ENCODE data around the gene PPP1R3E. TPM values are rescaled to one million over a fixed set of nuclear protein-coding genes. Genes with fewer than 3 reads are reported as not detected.
A peak's percentile ranks its signal among the peaks of the same experiment; 100 is the strongest.

The PPP1R3E gene, protein sequence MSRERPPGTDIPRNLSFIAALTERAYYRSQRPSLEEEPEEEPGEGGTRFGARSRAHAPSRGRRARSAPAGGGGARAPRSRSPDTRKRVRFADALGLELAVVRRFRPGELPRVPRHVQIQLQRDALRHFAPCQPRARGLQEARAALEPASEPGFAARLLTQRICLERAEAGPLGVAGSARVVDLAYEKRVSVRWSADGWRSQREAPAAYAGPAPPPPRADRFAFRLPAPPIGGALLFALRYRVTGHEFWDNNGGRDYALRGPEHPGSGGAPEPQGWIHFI
- total RNA-seq (2014; rRNA removed; shearing (Covaris generic); ENCODE audit: low replicate concordance): 0.30 TPM in 1 of 2 replicates, not detected in the other

DNA sequence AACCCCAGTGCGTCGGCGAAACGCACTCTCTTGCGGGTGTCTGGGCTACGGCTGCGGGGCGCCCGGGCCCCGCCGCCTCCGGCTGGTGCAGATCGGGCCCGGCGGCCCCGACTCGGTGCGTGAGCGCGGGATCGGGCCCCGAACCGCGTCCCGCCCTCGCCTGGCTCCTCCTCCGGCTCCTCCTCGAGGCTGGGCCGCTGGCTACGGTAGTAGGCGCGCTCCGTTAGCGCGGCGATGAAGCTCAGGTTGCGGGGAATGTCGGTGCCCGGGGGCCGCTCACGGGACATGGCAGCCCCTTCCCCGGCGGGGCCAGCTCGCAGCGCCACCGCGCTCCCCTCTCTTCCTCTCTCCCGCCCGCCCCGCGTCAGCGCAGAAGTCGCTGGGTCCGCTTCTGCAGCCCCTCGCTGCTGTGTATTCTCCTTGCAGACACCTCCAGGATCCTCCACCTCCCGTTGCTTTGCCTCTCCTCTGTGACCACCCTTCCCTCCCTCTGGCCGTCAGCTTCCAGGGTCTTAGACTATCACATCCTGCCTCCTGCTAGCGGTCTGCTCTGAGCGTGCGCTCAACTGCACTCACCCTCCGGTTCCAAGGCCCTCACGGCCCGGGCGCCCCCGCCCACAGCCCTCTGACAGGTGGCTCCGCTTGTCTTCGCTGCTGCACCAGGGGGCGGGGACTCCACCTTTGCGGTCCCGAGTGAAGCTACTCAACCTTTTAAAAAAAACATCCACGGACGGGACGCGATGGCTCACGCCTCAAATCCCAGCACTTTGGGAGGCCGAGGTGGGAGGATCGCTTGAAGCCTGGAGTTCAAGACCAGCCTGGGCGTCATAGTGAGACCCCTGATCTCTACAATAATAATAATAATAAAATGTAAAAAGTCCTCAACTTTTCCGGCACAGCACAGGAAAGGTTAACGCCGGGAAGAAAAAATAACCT lies at the start of gene PPP1R3E:
TSS of gene PPP1R3E (minus strand) at position 570 of the 936 bp plus-strand sequence. CDS start at position 287, 283 bp downstream.
- peak; percentile 63 for DNase-seq
- no peaks in the 10 kb centered on the region for H3K9me3 ChIP-seq
- peaks cover 4% of the 10 kb centered on the region; the same call in 1 of the 2 replicates for H3K36me3 ChIP-seq
- no peaks in the 10 kb centered on the region for H3K27me3 ChIP-seq
- H3K4me3 ChIP-seq: peak within 1 kb of the TSS; percentile 66

DNA sequence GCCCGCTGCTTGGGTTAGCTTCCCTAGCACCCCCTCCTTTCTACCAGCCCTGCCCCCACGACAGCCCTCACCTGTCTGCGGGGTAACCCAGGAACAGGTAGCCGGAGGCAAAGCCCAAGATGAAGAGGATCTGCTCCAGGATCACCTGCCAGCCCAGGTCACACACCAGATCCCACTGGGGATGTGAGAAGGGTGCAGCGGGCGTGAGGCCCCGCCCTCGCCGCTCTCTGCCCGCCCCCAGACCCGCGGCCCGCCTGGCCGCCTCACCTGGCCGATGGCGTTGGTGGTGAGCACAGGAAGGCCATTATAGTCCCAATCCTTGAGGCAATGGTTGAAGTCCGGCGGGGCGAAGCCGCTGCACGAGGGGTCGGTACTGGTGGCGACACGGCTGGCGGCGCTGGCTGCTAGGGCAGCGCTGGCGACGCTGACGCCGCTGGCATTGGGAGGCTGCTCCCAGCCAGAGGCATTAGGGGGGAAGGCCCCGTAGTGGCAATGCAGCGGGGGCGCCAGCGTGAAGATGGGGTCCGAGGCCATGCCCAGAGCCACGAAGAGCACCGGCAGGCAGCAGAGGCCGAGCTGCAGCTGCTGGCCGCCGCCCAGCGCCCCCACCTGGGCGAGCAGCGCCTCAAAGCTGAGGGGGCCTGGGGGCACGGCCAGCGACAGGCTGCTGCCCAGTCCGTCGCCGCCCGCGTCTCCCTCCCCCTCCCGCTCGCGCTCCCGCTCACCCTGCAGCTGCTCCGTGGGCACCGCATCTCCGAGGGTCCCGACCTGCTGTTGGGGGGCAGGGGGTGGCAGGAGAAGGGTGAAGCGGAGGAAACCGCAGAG lies 49.2 kb upstream of the PPP1R3E start:
- Histone ChIP-seq H3K9me3 (no peaks in the 10 kb centered on the region), H3K36me3 (no peaks in the 10 kb centered on the region), H3K27me3 (no peaks in the 10 kb centered on the region), H3K4me3 (peak overlapping the region; percentile 49)
- DNase-seq: no peak

DNA sequence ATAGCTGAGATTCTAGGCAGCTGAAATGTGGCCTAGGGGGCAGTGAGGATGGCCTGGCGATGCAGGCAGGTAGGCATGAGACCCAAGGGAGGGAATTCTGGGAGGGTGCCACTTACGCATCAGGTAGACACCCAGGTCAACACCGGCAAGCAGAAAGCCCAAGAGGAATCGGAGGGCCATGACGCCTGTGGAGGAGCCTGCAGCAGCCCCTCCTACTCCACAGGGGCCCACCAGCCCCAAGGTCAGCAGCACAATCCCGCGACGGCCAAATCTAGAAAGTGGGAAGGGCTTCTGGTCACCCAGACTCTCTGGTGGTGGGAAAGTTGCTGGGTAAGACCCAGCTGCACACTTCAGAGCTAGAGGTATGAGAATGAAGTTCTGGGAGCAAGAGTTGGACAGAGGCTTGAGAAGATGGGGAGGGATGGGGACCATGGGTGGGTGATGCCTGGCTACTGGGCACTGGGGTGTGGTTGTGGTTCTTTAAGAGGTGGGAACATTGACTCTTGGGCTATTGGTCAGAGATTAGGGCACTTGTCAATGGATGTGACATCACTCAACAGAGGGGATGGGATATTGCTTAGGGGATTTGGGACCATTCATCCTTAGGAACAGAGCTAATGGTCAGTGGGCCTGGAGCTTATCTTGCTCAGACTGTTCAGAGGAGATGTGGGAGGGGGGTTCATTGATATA lies 46.6 kb upstream of the PPP1R3E start:
- H3K4me3 ChIP-seq: no peak overlapping the region
- H3K36me3 ChIP-seq: no peaks in the 10 kb centered on the region
- no peak for DNase-seq
- H3K27me3 ChIP-seq: no peaks in the 10 kb centered on the region
- no peaks in the 10 kb centered on the region for H3K9me3 ChIP-seq

DNA sequence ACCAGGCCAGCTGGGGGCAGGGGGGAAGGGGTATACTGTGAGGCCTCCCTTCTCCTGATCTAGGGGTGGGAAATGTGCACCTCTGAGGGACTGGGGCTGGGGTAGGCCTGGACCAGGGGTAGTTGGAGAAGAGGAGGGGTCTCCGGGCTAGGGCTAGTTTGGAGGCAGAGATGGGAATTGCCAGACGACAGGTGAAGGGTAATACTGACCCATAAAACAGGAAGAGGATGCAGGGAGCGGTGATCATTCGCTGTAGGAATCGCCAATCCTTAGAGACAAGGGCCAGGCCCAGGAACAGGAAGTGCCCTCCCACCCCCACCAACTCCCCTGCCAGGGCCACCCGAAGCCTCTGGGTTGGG lies 45.6 kb upstream of the PPP1R3E start:
- Histone ChIP-seq H3K36me3 (no peaks in the 10 kb centered on the region), H3K9me3 (no peaks in the 10 kb centered on the region), H3K27me3 (no peaks in the 10 kb centered on the region), H3K4me3 (no peak overlapping the region)
- DNase-seq: no peak

DNA sequence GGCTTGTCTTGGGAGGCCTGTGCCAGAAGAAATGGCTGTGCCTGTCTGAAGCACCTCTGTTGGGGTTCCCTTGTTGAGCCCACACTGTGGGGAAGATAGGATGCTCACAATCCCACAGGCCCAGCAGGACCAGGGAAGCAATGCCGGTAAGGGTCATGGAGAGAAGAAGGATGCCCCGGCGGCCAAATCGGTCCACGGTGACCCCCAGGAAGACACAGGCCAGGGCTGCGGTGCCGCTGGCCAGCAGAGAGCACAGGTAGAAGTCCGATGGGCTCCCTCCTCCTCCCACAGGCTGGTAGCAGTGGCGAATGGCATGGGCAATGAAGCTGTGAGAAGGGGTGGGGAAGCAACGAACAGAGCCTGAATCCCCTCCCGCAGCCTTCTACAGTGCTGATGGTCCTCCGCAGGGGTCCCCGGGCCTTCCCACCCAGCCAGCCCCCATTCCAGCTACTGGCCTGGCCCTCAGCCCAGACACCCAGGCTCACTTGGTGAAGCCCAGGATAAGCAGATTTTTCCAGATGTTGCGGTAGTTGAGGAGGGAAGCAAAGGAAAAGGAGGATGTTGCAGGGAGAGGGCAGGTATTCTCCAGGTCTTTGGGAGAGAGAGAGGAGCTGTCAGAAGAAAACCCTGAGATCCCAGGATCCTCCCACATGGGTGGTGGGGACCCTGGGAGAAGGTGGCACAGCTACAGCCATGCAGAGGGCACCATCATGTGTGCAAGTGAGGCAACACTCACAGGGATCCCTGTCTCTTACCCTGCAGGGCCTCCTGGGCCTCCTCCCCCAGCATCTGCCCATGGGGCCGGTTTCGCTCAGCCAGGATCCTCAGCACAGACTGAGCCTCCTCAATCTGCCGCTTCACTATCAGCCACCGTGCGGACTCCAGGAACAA lies 45.0 kb upstream of the PPP1R3E start:
- DNase-seq: no peak
- H3K36me3 ChIP-seq: no peaks in the 10 kb centered on the region
- H3K4me3 ChIP-seq: no peak overlapping the region
- no peaks in the 10 kb centered on the region for H3K27me3 ChIP-seq
- no peaks in the 10 kb centered on the region for H3K9me3 ChIP-seq

DNA sequence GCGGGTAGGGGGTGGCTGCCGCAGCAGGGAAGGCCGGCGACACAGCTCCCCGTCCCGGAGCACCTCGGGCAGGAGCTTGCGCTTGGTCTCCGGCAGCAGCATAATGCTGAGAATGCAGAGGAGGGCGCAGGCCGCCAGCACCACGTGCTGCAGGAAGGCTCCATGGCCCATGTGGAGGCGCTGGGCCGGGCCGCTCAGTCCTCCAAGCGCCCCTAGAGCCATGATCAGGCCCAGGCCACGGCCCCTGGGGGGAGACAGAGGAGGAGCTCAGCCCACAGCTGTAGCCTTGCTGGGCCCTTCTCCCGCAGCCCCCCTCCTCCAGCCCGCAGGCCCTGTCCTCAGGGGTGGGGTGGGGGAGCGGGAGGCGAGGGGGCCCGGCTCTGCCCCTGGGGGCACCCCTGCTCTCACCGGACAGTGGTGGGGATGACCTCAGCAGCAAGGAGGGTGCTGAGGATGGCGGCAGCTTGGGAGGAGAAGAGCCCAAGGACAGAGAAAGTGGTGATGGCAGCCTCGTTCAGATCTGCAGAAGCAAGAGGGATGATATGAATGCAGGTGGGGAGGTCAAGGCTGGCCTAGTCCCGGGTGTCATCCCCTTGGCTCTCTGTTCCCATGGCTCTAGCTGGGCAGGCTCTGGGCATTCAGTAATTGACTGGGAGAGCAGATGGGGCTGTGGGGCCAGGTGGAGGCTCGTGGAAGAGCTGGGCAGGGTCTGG lies 44.2 kb upstream of the PPP1R3E start:
- Histone ChIP-seq H3K4me3 (no peak overlapping the region), H3K9me3 (no peaks in the 10 kb centered on the region), H3K27me3 (no peaks in the 10 kb centered on the region), H3K36me3 (no peaks in the 10 kb centered on the region)
- DNase-seq: no peak

DNA sequence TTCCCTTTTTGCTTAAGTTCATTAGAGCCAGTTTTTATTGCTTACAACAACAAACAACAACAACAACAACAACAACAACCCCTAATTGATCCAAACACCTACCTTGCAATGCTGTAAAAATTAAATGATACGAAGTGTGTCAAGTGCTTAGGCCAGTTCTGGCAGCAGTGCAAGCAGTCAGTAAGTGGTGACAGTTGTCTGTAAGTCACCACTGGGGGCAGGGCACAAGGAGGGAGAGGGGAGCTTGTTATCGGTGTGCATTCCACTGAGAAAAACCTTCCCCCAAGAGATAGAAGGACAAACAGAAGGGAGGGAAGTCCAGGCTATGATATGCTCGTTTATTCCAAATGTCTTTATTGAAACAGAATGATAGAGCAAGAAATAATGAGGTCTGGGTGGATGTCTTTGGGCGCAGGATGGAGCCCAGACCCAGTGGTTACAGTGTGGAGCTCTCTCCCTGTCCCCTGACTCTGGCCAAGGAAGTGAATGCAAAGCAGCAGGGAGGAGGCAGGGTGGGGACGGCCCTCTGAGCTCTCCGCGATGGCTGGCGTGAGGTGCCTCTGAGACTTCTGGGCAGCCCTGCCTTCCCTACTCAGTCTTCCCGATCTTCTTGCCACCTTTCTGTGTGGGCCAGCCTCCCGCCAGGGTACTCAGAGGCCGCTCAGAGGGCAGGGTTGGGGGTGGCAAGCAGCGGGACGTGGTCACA lies 43.5 kb upstream of the PPP1R3E start:
- no peaks in the 10 kb centered on the region for H3K9me3 ChIP-seq
- no peak for DNase-seq
- H3K36me3 ChIP-seq: no peaks in the 10 kb centered on the region
- no peak overlapping the region for H3K4me3 ChIP-seq
- H3K27me3 ChIP-seq: no peaks in the 10 kb centered on the region

DNA sequence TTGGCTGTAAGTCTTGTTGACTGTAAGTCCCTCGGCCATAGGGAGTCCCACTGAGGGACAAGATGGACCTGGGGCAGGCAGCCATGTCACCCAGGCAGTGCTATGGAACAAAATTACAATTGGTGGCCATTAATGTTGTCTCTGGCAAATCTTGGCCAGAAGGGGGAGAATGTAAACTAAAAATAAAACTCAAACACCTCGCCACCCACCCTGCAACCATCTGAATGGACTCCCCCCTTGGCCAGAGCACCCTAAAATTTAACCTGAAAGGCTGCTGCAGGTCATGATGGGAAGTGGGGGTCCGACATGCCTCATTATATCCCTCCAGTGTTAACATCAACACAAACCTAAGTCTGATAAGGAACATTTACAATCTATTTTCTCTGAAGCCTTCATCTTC lies 41.8 kb upstream of the PPP1R3E start:
- no peak overlapping the region for H3K4me3 ChIP-seq
- no peaks in the 10 kb centered on the region for H3K27me3 ChIP-seq
- DNase-seq: no peak
- H3K9me3 ChIP-seq: peaks cover under 1% of the 10 kb centered on the region; the same call in 1 of the 2 replicates
- no peaks in the 10 kb centered on the region for H3K36me3 ChIP-seq

DNA sequence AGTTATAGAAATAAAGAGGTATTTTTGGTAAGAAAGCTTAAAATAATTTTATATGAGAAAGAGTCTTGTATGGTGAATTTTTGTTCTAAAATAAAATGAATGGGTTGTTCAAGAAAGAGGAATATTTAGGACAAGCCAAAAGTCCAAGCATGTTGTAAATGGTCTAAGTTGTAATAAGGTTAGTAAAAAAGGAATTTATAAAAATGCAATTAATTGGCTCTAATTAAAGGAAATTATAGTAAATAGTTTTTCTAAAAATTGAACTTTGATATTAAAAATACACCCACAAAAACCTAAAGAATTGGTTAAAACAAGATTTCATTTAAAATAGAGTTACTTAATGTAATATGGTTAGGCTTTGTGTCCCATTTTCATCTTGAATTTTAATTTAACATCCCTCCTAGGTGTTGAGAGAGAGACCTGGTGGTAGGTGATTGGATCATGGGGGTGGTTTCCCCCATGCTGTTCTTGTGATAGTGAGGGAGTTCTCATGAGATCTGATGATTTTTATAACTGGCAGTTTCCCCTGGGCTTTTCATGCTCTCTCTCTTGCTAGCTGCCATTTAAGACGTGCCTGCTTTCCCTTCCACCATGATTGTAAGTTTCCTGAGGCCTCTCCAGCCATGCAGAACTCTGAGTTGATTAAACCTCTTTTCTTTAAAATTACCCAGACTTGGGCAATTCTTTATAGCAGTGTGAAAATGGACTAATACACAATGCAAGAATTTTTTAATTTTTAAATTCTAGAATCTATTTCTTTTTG lies 37.0 kb upstream of the PPP1R3E start:
- H3K27me3 ChIP-seq: no peaks in the 10 kb centered on the region
- no peaks in the 10 kb centered on the region for H3K36me3 ChIP-seq

DNA sequence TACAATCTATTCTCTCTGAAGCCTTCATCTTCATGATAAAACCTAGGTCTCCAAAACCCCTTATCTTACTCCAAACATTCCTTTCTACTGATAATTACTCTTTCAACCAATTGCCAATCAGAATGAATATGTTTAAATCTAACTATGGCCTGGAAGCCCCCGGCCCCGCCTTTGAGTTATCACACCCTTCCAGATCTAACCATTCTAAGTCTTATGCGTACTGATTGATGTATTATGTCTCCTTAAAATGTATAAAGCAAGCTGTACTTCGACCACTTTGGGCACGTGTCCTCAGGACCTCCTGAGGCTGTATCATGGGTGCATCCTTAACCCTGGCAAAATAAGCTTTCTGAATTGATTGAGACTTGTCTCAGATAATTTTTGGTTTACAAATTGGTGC lies 33.0 kb upstream of the PPP1R3E start:
- Histone ChIP-seq H3K27me3 (no peaks in the 10 kb centered on the region), H3K4me3 (no peak overlapping the region), H3K36me3 (no peaks in the 10 kb centered on the region), H3K9me3 (peaks cover 3% of the 10 kb centered on the region)
- no peak for DNase-seq

More for the DNA sequence above, 37.0 kb upstream of the PPP1R3E start:
- Histone ChIP-seq H3K9me3 (peaks cover 3% of the 10 kb centered on the region), H3K4me3 (no peak overlapping the region)
- no peak for DNase-seq

DNA sequence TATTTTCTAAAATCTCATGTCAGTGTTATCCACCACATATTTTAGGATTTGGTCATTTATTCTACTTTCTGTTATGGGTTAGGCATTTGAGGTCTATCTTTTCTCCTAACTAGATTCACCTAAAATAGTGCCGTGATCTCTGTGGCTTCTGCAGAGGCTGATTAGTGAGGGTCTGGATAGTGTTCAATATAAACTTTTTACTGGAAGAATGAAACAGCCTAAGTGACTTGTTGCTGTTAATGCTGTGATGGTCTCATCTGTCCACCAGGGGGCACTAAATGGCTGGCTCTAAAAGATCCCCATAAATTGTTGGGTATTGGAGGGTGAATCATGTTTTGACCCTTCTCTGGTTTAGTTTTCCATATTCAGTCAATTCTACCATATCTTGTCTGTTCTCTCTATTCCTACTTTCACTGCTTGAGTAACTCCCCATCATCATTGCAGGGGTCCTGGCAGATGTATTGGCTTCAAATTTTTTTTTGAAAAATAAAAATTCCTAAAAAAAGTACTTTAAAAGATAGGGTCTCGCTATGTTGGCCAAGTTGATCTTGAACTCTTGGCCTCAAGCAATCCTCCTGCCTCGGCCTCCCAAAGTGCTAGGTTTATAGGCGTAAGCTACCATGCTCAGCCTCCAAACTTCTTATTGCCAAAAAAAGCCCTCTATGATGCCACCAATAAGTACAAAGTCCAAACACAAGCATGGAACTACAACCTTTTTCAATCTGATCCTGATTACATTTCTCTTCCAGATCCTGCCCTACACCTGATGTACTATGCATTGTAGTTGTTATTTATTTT lies 25.5 kb upstream of the PPP1R3E start:
- peak; percentile 31 for DNase-seq
- Histone ChIP-seq H3K27me3 (no peaks in the 10 kb centered on the region), H3K4me3 (no peak overlapping the region), H3K9me3 (no peaks in the 10 kb centered on the region), H3K36me3 (peaks cover 16% of the 10 kb centered on the region)

DNA sequence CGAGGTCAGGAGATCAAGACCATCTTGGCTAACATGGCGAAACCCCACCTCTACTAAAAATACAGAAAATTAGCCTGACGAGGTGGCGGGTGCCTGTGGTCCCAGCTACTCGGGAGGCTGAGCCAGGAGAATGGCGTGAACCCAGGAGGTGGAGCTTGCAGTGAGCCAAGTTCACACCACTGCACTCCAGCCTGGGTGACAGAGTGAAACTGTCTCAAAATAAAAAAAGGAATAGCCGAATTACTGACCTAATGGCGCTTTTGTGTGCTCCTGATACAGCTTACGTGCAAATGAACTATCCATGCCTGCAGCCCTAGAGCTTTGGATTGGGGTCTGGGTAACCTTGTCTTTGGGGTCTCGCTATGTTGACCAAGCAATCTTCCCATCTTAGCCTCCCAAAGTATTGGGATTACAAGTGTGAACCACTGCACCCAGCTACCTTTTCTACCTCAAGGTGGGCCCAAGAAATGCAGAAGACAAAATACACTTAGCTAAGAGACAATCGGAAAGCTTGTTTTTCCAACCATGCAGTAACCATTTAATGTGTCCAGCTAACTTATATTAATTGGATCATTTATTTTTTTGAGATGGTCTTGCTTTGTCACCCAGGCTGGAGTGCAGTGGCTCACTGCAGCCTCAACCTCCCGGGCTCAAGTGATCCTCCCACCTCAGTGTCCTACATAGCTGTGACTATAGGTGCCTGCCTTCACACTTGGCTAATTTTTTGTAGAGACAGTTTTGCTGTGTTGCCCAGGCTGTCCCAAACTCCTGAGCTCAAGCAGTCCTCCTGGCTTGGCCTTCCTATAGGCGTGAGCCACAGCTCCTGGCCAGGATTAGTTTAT lies 24.1 kb upstream of the PPP1R3E start:
- Histone ChIP-seq H3K9me3 (no peaks in the 10 kb centered on the region), H3K27me3 (no peaks in the 10 kb centered on the region), H3K36me3 (peaks cover 29% of the 10 kb centered on the region), H3K4me3 (no peak overlapping the region)
- DNase-seq: no peak

All from MG63 (cell line).